ENCODE measurements around the gene BDKRB2. TPM values are rescaled to one million over a fixed set of nuclear protein-coding genes. Genes with fewer than 3 reads are reported as not detected.

The BDKRB2 gene
- total and polyA plus RNA-seq, 2 of the 8 experiments (the other 6 are each of a cell fraction or from before 2014, with no cell fraction given), result 0.13 to 0.21 TPM

DNA sequence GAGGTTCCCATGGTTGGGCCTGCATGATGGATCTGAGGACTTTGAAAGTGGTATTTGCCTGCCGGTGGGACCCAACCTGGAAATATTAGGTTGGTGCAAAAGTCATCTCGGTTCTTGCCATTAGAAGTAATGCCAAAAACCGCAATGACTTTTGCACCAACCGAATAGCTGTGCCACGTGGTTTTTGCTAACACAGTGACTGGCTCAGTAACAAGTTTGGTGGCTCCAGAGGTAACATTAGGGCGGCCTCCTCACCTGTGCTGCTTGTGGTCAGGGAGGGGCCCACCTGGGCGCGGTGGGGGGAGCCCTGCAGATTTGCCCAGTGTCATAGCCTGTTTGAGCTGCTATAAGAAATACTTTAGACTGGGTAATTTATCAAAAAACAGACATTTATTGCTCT, 1.8 kb downstream of the BDKRB2 start:
- Histone ChIP-seq H2BK120ac (replicated peaks; ENCODE audit: low read depth, low read length) (no peak overlapping the region), H4K8ac (ENCODE audit: extremely low read depth, insufficient read depth, low read length) (no peak overlapping the region; the same call in 1 of the 2 replicates), H3K27ac (ENCODE audit: low read depth, low read length) (no peak overlapping the region), H3K36me3 (ENCODE audit: control insufficient read depth in 2 of 4, insufficient read depth in 4 of 4, low read length in 3 of 4) (no peaks in the 10 kb centered on the region), H3K4me3 (ENCODE audit: extremely low read depth in 1 of 4, insufficient read depth in 2 of 4, low read depth in 3 of 4, low read length in 4 of 4) (no peak overlapping the region), H2AK5ac (ENCODE audit: low read depth, low read length) (no peak overlapping the region), H3K14ac (ENCODE audit: insufficient read length) (no peak overlapping the region), H3K9me3 (ENCODE audit: insufficient read depth in 2 of 2, low read depth in 1 of 2, low read length in 1 of 2) (no peaks in the 10 kb centered on the region), H3K23me2 (ENCODE audit: low read depth, low read length) (peaks cover 10% of the 10 kb centered on the region; the same call in 1 of the 2 replicates), H2BK5ac (ENCODE audit: low read depth, low read length) (no peak overlapping the region), H3K23ac (ENCODE audit: insufficient read length) (no peak overlapping the region), H2AFZ (ENCODE audit: low read length) (no peak overlapping the region), H3K79me2 (ENCODE audit: control insufficient read depth in 1 of 2, insufficient read depth in 2 of 2, low read length in 2 of 2) (no peaks in the 10 kb centered on the region), H4K20me1 (replicated peaks in 1 of 2; ENCODE audit: control insufficient read depth in 1 of 2, insufficient read depth in 2 of 2, low read length in 2 of 2) (no peaks in the 10 kb centered on the region), H3K9ac (replicated peaks in 1 of 4; ENCODE audit: extremely low read depth in 1 of 4, low read depth in 3 of 4, low read length in 3 of 4) (no peak overlapping the region), H3K79me1 (ENCODE audit: low read depth, low read length) (no peaks in the 10 kb centered on the region), H3K4me2 (ENCODE audit: insufficient read depth in 1 of 2, low read depth in 2 of 2, low read length in 2 of 2) (no peak overlapping the region), H2BK15ac (ENCODE audit: low read length) (0 out of 2 replicates have a peak overlapping the region, but pooled peaks have one; percentile 29), H4K5ac (ENCODE audit: insufficient read length, low read depth, low read length) (no peak overlapping the region), H2BK20ac (ENCODE audit: low read length) (no peak overlapping the region), H3K56ac (replicated peaks; ENCODE audit: insufficient read length, low read depth, low read length) (no peak overlapping the region), H2BK12ac (ENCODE audit: low read depth, low read length) (no peak overlapping the region), H3K27me3 (replicated peaks in 1 of 4; ENCODE audit: control insufficient read depth in 3 of 4, extremely low read depth in 1 of 4, insufficient read depth in 3 of 4, low read length in 3 of 4) (peaks cover 0 to 22% (median 19%) of the 10 kb centered on the region in 4 experiments; a peak in 6 of 7 replicates), H3K18ac (ENCODE audit: extremely low read depth, low read length) (no peak overlapping the region), H3K4ac (replicated peaks; ENCODE audit: insufficient read length, low read depth, low read length) (no peak overlapping the region), H4K91ac (replicated peaks; ENCODE audit: insufficient read length, low read length) (no peak overlapping the region), H3K4me1 (replicated peaks in 1 of 4; ENCODE audit: control insufficient read depth in 3 of 4, insufficient read depth in 4 of 4, low read length in 3 of 4) (peaks cover 0 to 22% (median 5%) of the 10 kb centered on the region in 4 experiments; a peak in 5 of 7 replicates)
- FAIRE-seq (no peak), DNase-seq (ENCODE audit: low read depth in 1 of 2, low spot score in 2 of 2) (no peak)
- POLR2A ChIA-PET (ENCODE audit: partially characterized antibody), result no interaction called here
- CTCF ChIA-PET (ENCODE audit: partially characterized antibody), result interaction anchor here (0.8 to 1.1 kb wide), 2 partner anchors 70 to 106 kb away, joined by 3 read pairs; no protein-coding TSS in a partner anchor
- 77% methylated on average over 8 of the region's 8 CpGs; no CpG with 5 or more reads in 1 of the 2 experiments for whole genome bisulfite sequencing, 2 experiments (ENCODE audit: extremely low coverage in 1 of 2, insufficient coverage in 1 of 2, insufficient read length in 1 of 2, insufficient replicate concordance in 2 of 2, low coverage in 1 of 2, low lambda C conversion rate in 2 of 2, missing lambda C conversion rate in 1 of 2)
- TF ChIP-seq TAF7 (optimal IDR thresholded peaks at IDR 0.05; ENCODE audit: borderline replicate concordance, low read depth, low read length) (no peak), KDM5A (IDR thresholded peaks at IDR 0.05; ENCODE audit: low read length) (no peak), GTF2F1 (IDR thresholded peaks at IDR 0.05; ENCODE audit: borderline replicate concordance, low read depth, low read length) (no peak), SAP30 (IDR thresholded peaks at IDR 0.05; ENCODE audit: insufficient read depth, insufficient replicate concordance, low read length) (no peak), RFX5 (IDR thresholded peaks at IDR 0.05; ENCODE audit: borderline replicate concordance, low read depth, low read length) (no peak), EZH2 (IDR thresholded peaks at IDR 0.05; ENCODE audit: low read depth, low read length, severe bottlenecking) (no peak), MAFK (IDR thresholded peaks at IDR 0.05; ENCODE audit: low read depth, low read length) (no peak), RBBP5 (IDR thresholded peaks at IDR 0.05; ENCODE audit: borderline replicate concordance, low read depth, low read length) (no peak), CBX5 (IDR thresholded peaks at IDR 0.05; ENCODE audit: low read depth, low read length) (no peak), TEAD4 (IDR thresholded peaks at IDR 0.05; ENCODE audit: low read depth, low read length) (no peak)

Measured in H1 (cell line).